GM12891 (cell line): Measurements from ENCODE around the gene EDNRA.

Source experiments
- DNase-seq: peaks from one replicate; pipeline ENCODE4 v3.0.0; 2011; ENCODE audit warnings: low spot score; ENCODE audit not compliant: insufficient read length
- FAIRE-seq: peaks from 2 replicates; lab custom pipeline; 2011; peaks lifted over from hg19 to GRCh38; lab: Jason Lieb, UNC
- PAX5 ChIP-seq: IDR thresholded peaks from 2 replicates; pipeline ENCODE4 v1.6.1; 2011; ENCODE audit warnings: low read length, moderate library complexity, mild to moderate bottlenecking; ENCODE audit not compliant: insufficient read depth, severe bottlenecking
- POLR2A ChIP-seq: IDR thresholded peaks from 2 replicates; pipeline ENCODE4 v1.6.1; 2011; ENCODE audit warnings: low read depth, low read length, control low read depth
- POLR2AphosphoS5 ChIP-seq: IDR thresholded peaks from 2 replicates; pipeline ENCODE4 v1.6.1; 2011; ENCODE audit warnings: low read depth, low read length, control low read depth
- POU2F2 ChIP-seq: IDR thresholded peaks from 2 replicates; pipeline ENCODE4 v1.6.1; 2011; ENCODE audit warnings: low read depth, mild to moderate bottlenecking, control low read depth, low read length, moderate library complexity
- SPI1 ChIP-seq: IDR thresholded peaks from 2 replicates; pipeline ENCODE4 v1.6.1; 2011; ENCODE audit warnings: low read depth, low read length, control low read depth
- TAF1 ChIP-seq: IDR thresholded peaks from 2 replicates; pipeline ENCODE4 v1.6.1; 2011; ENCODE audit warnings: low read depth, low read length, control low read depth

The EDNRA gene

GRCh38 chr4:147594107-147594506 is 113.2 kb downstream of the EDNRA start:
- FAIRE-seq (no peak), DNase-seq (no peak)
- TF ChIP-seq POLR2A (no peak), PAX5 (no peak), POLR2AphosphoS5 (no peak), POU2F2 (no peak), SPI1 (no peak), TAF1 (no peak)
